NOMO-1 treated with dmso at 0.1 percent for 144 hours (cell line): ENCODE measurements around the gene MFNG.
"Not testable (repeated sequence)": the region's sequence is repeated elsewhere in the genome, so short reads cannot be mapped to it uniquely, and the experiment has no call there.

Source experiments
- DNase-seq: peaks from one replicate; lab custom pipeline; 2025; ENCODE audit not compliant: unreplicated experiment; lab: John Stamatoyannopoulos, UW

The MFNG gene

GRCh38 chr22:37486224-37486845 is at the start of gene MFNG:
TSS of gene MFNG (minus strand) at chr22:37486384. CDS start at chr22:37486177, 207 bp downstream.
- DNase-seq: peak; percentile 94

- no peak for DNase-seq
These were observed 49.0 kb upstream of the MFNG start for GRCh38 chr22:37535159-37535558.

DNA sequence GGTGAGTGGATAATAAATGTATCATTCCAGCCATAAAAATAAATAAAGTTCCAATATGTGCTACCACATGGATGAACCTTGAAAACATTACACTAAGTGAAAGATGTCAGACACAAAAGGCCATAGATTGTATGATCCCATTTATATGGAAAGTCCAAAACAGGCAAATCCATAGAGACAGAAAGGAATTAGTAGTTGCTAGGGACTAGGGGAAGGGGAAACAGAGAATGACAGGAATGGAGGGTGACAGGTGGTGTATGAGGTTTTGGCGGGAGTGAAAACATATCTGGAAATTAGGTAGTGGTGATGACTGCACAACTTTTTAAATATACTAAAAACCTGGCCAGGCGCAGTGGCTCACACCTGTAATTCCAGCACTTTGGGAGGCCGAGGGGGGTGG is 48.3 kb upstream of the MFNG start:
- no peak for DNase-seq

GRCh38 chr22:37533995-37534394 is 47.8 kb upstream of the MFNG start:
- peak; percentile 74 for DNase-seq

- DNase-seq: no peak
These were observed 43.6 kb upstream of the MFNG start for GRCh38 chr22:37529652-37530345.

DNA sequence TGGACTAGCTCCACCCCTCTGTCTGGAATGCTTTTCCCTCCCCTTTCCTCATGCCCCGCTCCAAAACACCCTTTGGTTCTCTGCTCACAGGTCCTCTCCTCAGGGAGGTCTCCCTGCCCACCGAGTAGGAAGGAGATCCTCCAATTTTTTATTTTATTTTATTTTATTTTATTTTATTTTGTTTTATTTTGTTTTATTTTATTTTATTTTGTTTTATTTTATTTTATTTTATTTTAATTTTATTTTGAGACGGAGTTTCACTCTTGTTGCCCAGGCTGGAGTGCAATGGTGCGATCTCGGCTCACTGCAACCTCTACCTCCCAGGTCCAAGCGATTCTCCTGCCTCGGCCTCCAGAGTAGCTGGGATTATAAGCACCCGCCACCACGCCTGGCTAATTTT is 41.8 kb upstream of the MFNG start:
- not testable (repeated sequence) for DNase-seq

GRCh38 chr22:37527081-37527752 is 41.0 kb upstream of the MFNG start:
- DNase-seq: not testable (repeated sequence)

- no peak for DNase-seq
These were observed 40.2 kb upstream of the MFNG start for GRCh38 chr22:37526376-37526775.

GRCh38 chr22:37525746-37526350 is 39.7 kb upstream of the MFNG start:
- no peak for DNase-seq

- no peak for DNase-seq
These were observed 39.0 kb upstream of the MFNG start for GRCh38 chr22:37525073-37525745.

- DNase-seq: no peak
These were observed 36.3 kb upstream of the MFNG start for GRCh38 chr22:37522482-37522881.

GRCh38 chr22:37521236-37521739 is 35.1 kb upstream of the MFNG start:
- DNase-seq: no peak

- DNase-seq: no peak
These were observed 34.6 kb upstream of the MFNG start for GRCh38 chr22:37520776-37521191.

GRCh38 chr22:37519268-37520195 is 33.3 kb upstream of the MFNG start, which contains the start of gene CARD10:
TSS of gene CARD10 (minus strand) at chr22:37519415. CDS start at chr22:37519200, 215 bp downstream.
- no peak for DNase-seq

DNA sequence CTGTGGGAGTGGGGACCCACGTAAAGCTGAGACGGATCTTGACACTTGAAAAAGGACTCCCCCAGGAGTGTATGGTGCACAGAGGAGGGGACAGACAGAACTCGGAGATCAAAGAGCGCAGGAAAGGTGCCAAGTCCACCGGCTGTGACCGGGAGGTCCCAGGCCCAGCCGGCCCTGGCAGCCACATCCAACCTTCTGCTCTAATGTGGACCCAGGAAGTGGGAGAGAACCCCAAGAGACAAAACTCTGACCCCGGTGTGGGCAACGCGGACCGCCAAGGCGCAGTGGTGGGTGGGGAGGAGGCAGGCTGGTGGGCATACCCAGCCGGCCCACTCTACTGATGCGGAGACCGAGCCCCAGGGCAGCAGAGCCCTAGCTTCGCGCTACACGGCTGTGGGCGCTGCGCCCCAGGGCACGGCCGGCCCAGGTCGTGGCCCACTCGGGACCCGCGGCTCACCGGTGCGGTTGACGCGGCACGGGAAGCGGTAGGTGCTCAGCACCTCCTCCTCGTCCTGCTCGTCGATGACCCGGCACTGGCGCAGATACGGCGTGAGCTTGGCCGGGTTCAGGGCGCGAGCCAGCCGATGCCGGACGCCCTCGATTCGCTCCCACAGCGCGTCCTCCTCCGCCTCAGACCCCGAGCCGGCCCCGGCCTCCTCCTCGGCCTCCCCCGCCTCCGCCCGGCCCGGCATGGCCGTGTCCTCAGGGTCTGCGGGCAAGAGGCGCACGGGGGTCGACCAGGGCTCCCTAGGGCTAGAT is 32.5 kb upstream of the MFNG start:
- DNase-seq: no peak

DNA sequence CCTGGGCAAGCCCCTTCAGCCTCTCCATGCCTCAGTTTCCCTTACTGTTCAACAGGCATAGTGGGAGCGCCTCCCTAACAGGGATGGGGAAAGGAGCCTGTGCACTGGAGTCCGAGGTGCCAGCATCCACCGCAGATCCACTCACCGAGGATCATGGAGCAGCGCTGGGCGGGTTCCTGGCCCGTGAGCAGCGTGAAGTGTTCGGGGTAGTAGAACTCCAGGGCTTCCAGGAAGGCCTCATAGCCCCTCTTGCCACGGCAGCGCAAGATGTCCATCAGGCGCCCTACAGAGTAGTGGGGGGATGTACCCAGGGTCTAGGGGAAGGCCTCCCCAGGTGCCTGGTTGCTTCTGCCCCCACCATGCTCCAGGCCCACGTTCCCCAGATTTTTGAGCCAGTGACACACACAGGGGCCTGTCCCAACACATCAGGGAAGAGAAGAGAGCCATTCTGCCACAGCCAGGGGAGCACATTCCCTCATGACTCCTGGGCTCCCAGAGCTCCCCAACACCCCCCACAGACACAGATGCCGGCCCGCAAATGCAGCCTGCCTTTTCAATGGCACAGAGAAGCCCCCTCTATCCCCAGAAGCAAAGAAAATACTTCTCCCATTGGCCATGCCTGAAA is 31.8 kb upstream of the MFNG start:
- DNase-seq: no peak

DNA sequence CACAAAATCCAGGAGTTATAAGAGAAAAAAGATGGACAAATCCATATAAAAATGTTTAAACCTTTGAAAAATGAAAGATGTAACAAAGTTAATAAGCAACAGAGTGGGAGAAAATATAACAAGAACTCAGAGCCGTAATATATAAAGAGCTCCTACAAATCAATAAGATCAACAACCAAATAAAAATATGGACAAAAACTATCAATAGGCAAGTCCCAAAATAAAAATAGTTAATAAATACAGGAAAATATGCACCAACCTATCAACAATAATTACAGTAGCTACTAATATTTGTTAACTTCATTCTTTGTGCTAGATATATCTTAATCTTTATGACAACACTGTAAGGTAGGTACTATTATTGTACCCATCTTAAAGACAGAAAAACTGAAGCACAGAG is 30.3 kb upstream of the MFNG start:
- DNase-seq: no peak

GRCh38 chr22:37515901-37516300 is 29.7 kb upstream of the MFNG start:
- DNase-seq: no peak
